ENCODE measurements around the gene KRTAP13-3.

The KRTAP13-3 gene

GRCh38 chr21:30425826-30426225 lies at the start of gene KRTAP13-3:
TSS of gene KRTAP13-3 (minus strand) at chr21:30425926. CDS start at chr21:30425912, 14 bp downstream.
- H3K9me3 ChIP-seq (ENCODE audit: control insufficient read depth in 5 of 5, low read length in 5 of 5), result no peaks in the 10 kb centered on the region
- no peak within 1 kb of the TSS for H3K9ac ChIP-seq (ENCODE audit: low read length in 5 of 5)
- no peak within 1 kb of the TSS for H3K4me3 ChIP-seq (ENCODE audit: low read depth in 1 of 5, low read length in 5 of 5)
- H3K36me3 ChIP-seq (ENCODE audit: control insufficient read depth in 5 of 5, insufficient read depth in 5 of 5, low read length in 5 of 5), result no peaks in the 10 kb centered on the region
- H3K27ac ChIP-seq (ENCODE audit: low read depth, low read length), result no peak within 1 kb of the TSS
- H3K4me1 ChIP-seq (ENCODE audit: control insufficient read depth in 5 of 5, insufficient read depth in 5 of 5, low read length in 5 of 5), result peaks cover 0 to 6% (median 0%) of the 10 kb centered on the region in 5 donors
- H3K27me3 ChIP-seq (ENCODE audit: control insufficient read depth in 5 of 5, insufficient read depth in 4 of 5, low read length in 5 of 5), result no peaks in the 10 kb centered on the region

GRCh38 chr21:30468900-30469714 lies 43.4 kb upstream of the KRTAP13-3 start:
- Histone ChIP-seq H3K36me3 (ENCODE audit: control insufficient read depth in 5 of 5, insufficient read depth in 5 of 5, low read length in 5 of 5) (no peaks in the 10 kb centered on the region), H3K9me3 (ENCODE audit: control insufficient read depth in 5 of 5, low read length in 5 of 5) (no peaks in the 10 kb centered on the region), H3K4me3 (ENCODE audit: low read depth in 1 of 5, low read length in 5 of 5) (no peak overlapping the region), H3K4me1 (ENCODE audit: control insufficient read depth in 5 of 5, insufficient read depth in 5 of 5, low read length in 5 of 5) (no peaks in the 10 kb centered on the region), H3K27me3 (ENCODE audit: control insufficient read depth in 5 of 5, insufficient read depth in 4 of 5, low read length in 5 of 5) (no peaks in the 10 kb centered on the region), H3K27ac (ENCODE audit: low read depth, low read length) (no peak overlapping the region), H3K9ac (ENCODE audit: low read length in 5 of 5) (no peak overlapping the region)

DNA sequence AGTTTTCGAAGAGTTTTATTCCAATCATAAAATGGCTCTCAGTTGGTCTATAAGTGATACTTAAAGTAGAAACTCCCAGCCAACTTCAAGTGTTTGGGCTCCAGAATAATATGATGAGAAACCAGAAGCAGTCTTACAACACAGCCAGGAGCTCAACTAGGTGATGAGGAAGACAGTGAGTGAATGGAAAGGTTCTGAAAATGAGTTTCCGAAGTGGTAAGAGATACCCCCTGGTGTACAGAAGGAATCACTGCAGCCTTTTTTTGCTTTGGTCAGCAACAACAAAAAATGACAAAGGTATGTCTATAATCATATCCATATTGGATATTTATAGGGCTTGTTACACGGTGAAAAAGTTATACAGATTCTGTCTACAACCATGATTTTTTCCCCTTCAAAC lies 38.0 kb upstream of the KRTAP13-3 start:
- no peaks in the 10 kb centered on the region for H3K4me1 ChIP-seq (ENCODE audit: control insufficient read depth in 5 of 5, insufficient read depth in 5 of 5, low read length in 5 of 5)
- H3K27ac ChIP-seq (ENCODE audit: low read depth, low read length), result no peak overlapping the region
- no peak overlapping the region for H3K4me3 ChIP-seq (ENCODE audit: low read depth in 1 of 5, low read length in 5 of 5)
- H3K36me3 ChIP-seq (ENCODE audit: control insufficient read depth in 5 of 5, insufficient read depth in 5 of 5, low read length in 5 of 5), result no peaks in the 10 kb centered on the region
- H3K9ac ChIP-seq (ENCODE audit: low read length in 5 of 5), result no peak overlapping the region
- H3K9me3 ChIP-seq (ENCODE audit: control insufficient read depth in 5 of 5, low read length in 5 of 5), result no peaks in the 10 kb centered on the region
- H3K27me3 ChIP-seq (ENCODE audit: control insufficient read depth in 5 of 5, insufficient read depth in 4 of 5, low read length in 5 of 5), result no peaks in the 10 kb centered on the region

DNA sequence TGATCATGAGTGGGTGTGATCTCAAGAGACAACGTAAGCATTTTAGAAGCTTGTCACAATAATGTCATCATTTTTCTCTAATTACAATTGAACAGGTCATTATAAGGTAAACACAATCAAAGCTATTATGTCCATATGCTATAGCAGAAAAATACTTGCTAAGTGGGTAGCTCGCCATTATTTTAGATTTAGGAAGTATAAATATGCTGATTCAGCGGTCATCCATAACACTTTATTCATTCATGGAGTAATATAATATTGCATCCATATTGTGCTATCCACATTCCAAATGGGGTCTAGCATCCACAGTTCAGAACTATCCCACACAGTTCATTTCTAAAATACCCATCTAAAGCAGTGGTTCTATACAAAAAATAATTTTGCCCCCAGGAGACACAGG lies 22.8 kb upstream of the KRTAP13-3 start:
- Histone ChIP-seq H3K4me3 (ENCODE audit: low read depth in 1 of 5, low read length in 5 of 5) (no peak overlapping the region), H3K27ac (ENCODE audit: low read depth, low read length) (no peak overlapping the region), H3K9me3 (ENCODE audit: control insufficient read depth in 5 of 5, low read length in 5 of 5) (no peaks in the 10 kb centered on the region), H3K9ac (ENCODE audit: low read length in 5 of 5) (no peak overlapping the region), H3K4me1 (ENCODE audit: control insufficient read depth in 5 of 5, insufficient read depth in 5 of 5, low read length in 5 of 5) (no peaks in the 10 kb centered on the region), H3K27me3 (ENCODE audit: control insufficient read depth in 5 of 5, insufficient read depth in 4 of 5, low read length in 5 of 5) (no peaks in the 10 kb centered on the region), H3K36me3 (ENCODE audit: control insufficient read depth in 5 of 5, insufficient read depth in 5 of 5, low read length in 5 of 5) (no peaks in the 10 kb centered on the region)

DNA sequence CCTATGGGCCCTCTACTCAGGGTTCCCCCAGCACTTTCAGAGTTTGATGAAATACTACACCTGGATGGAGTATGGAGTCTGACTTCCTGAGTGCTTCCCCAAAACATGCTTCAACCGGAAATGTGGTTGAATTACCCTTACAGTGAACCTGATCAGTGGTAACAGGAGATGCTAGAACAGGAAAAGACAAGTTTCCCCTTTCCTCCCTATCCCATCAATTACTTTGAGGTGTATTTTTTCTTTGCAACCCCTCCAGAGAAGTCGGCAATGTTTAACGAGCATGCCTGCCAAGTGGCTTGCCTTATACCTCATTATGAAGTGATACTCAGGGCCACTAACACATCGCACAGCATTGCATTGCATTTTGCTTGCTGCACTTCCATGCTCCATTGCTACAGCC lies 21.3 kb upstream of the KRTAP13-3 start:
- H3K27ac ChIP-seq (ENCODE audit: low read depth, low read length), result no peak overlapping the region
- H3K27me3 ChIP-seq (ENCODE audit: control insufficient read depth in 5 of 5, insufficient read depth in 4 of 5, low read length in 5 of 5), result no peaks in the 10 kb centered on the region
- no peak overlapping the region for H3K9ac ChIP-seq (ENCODE audit: low read length in 5 of 5)
- no peaks in the 10 kb centered on the region for H3K36me3 ChIP-seq (ENCODE audit: control insufficient read depth in 5 of 5, insufficient read depth in 5 of 5, low read length in 5 of 5)
- H3K4me3 ChIP-seq (ENCODE audit: low read depth in 1 of 5, low read length in 5 of 5), result no peak overlapping the region
- no peaks in the 10 kb centered on the region for H3K4me1 ChIP-seq (ENCODE audit: control insufficient read depth in 5 of 5, insufficient read depth in 5 of 5, low read length in 5 of 5)
- H3K9me3 ChIP-seq (ENCODE audit: control insufficient read depth in 5 of 5, low read length in 5 of 5), result no peaks in the 10 kb centered on the region

DNA sequence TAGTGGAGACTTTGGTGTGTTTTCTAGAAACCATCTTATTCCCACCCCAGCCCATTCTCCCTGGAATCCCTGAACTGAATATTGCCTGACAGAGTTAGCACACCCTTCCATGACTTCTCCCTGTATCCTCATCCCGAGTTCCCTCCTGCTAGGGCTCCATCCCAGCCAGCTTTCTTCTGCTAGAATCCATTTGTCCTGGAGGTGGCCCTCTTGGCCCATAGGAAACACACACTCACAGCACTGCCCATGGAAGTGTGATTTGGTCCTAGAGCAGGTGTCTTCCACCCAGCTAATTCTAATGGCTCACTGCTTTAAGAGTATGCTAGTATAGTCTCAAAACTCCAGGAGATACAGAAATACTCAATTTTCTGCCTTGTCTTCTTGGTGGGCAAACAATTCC lies 18.5 kb upstream of the KRTAP13-3 start:
- no peak overlapping the region for H3K9ac ChIP-seq (ENCODE audit: low read length in 5 of 5)
- no peaks in the 10 kb centered on the region for H3K27me3 ChIP-seq (ENCODE audit: control insufficient read depth in 5 of 5, insufficient read depth in 4 of 5, low read length in 5 of 5)
- no peaks in the 10 kb centered on the region for H3K36me3 ChIP-seq (ENCODE audit: control insufficient read depth in 5 of 5, insufficient read depth in 5 of 5, low read length in 5 of 5)
- H3K4me1 ChIP-seq (ENCODE audit: control insufficient read depth in 5 of 5, insufficient read depth in 5 of 5, low read length in 5 of 5), result no peaks in the 10 kb centered on the region
- H3K9me3 ChIP-seq (ENCODE audit: control insufficient read depth in 5 of 5, low read length in 5 of 5), result no peaks in the 10 kb centered on the region
- no peak overlapping the region for H3K27ac ChIP-seq (ENCODE audit: low read depth, low read length)
- H3K4me3 ChIP-seq (ENCODE audit: low read depth in 1 of 5, low read length in 5 of 5), result no peak overlapping the region

GRCh38 chr21:30443226-30443625 lies 17.5 kb upstream of the KRTAP13-3 start:
- no peaks in the 10 kb centered on the region for H3K4me1 ChIP-seq (ENCODE audit: control insufficient read depth in 5 of 5, insufficient read depth in 5 of 5, low read length in 5 of 5)
- no peaks in the 10 kb centered on the region for H3K9me3 ChIP-seq (ENCODE audit: control insufficient read depth in 5 of 5, low read length in 5 of 5)
- H3K27ac ChIP-seq (ENCODE audit: low read depth, low read length), result no peak overlapping the region
- H3K27me3 ChIP-seq (ENCODE audit: control insufficient read depth in 5 of 5, insufficient read depth in 4 of 5, low read length in 5 of 5), result no peaks in the 10 kb centered on the region
- H3K4me3 ChIP-seq (ENCODE audit: low read depth in 1 of 5, low read length in 5 of 5), result no peak overlapping the region
- no peaks in the 10 kb centered on the region for H3K36me3 ChIP-seq (ENCODE audit: control insufficient read depth in 5 of 5, insufficient read depth in 5 of 5, low read length in 5 of 5)
- H3K9ac ChIP-seq (ENCODE audit: low read length in 5 of 5), result no peak overlapping the region

DNA sequence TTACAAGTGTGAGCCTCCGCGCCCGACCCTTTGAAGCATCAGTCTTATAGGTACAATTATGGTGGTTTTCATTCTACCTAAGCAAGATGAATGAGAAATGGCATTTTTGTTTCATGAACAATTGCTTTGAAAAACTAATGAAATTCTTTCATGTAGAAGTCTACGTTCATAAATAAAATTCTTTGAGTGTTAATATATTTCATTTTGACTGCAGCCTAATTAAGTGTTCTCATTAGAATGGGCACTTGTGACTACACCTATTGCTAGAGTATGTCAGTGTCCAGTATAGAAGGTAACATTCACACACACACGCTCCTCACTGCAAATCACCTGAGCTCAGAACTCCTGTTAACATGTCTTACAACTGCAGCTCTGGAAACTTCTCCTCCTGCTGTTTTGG lies 14.2 kb upstream of the KRTAP13-3 start, which contains the start of gene KRTAP15-1:
Gene KRTAP15-1, plus strand, starts transcription at position 301 of the 400 bp plus-strand sequence. Its CDS starts 53 bp downstream, at position 354.
- Histone ChIP-seq H3K27me3 (ENCODE audit: control insufficient read depth in 5 of 5, insufficient read depth in 4 of 5, low read length in 5 of 5) (no peaks in the 10 kb centered on the region), H3K36me3 (ENCODE audit: control insufficient read depth in 5 of 5, insufficient read depth in 5 of 5, low read length in 5 of 5) (no peaks in the 10 kb centered on the region), H3K9ac (ENCODE audit: low read length in 5 of 5) (no peak within 1 kb of the TSS), H3K4me3 (ENCODE audit: low read depth in 1 of 5, low read length in 5 of 5) (no peak within 1 kb of the TSS), H3K27ac (ENCODE audit: low read depth, low read length) (no peak within 1 kb of the TSS), H3K9me3 (ENCODE audit: control insufficient read depth in 5 of 5, low read length in 5 of 5) (no peaks in the 10 kb centered on the region), H3K4me1 (ENCODE audit: control insufficient read depth in 5 of 5, insufficient read depth in 5 of 5, low read length in 5 of 5) (no peaks in the 10 kb centered on the region)

DNA sequence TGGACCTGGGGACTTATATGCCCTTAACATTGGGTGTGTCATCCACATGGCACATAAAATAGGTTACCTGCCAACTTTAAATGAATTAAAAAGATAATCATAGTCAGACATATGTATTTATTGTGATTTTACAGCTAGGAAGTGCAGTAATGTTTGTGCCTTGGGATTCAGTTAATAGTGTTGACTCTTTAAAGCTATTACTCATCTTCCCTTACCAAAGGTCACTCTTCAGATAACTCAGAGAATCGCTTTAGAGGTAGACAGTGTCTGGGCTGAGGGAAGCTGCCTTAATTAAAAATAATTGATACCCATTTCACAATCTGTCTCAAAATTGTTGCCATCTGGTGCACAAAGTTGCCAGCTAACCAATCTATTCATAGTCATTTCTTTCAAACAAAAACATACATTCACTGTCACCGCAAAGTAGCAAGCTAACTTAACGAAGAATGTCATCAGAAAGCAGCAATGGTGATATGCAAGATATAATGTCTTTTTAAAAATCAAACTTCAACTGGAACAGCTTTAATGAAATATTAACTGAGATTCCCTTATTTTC lies 11.4 kb upstream of the KRTAP13-3 start:
- no peak overlapping the region for H3K27ac ChIP-seq (ENCODE audit: low read depth, low read length)
- no peaks in the 10 kb centered on the region for H3K9me3 ChIP-seq (ENCODE audit: control insufficient read depth in 5 of 5, low read length in 5 of 5)
- no peak overlapping the region for H3K4me3 ChIP-seq (ENCODE audit: low read depth in 1 of 5, low read length in 5 of 5)
- no peaks in the 10 kb centered on the region for H3K4me1 ChIP-seq (ENCODE audit: control insufficient read depth in 5 of 5, insufficient read depth in 5 of 5, low read length in 5 of 5)
- no peaks in the 10 kb centered on the region for H3K27me3 ChIP-seq (ENCODE audit: control insufficient read depth in 5 of 5, insufficient read depth in 4 of 5, low read length in 5 of 5)
- H3K36me3 ChIP-seq (ENCODE audit: control insufficient read depth in 5 of 5, insufficient read depth in 5 of 5, low read length in 5 of 5), result no peaks in the 10 kb centered on the region
- no peak overlapping the region for H3K9ac ChIP-seq (ENCODE audit: low read length in 5 of 5)

DNA sequence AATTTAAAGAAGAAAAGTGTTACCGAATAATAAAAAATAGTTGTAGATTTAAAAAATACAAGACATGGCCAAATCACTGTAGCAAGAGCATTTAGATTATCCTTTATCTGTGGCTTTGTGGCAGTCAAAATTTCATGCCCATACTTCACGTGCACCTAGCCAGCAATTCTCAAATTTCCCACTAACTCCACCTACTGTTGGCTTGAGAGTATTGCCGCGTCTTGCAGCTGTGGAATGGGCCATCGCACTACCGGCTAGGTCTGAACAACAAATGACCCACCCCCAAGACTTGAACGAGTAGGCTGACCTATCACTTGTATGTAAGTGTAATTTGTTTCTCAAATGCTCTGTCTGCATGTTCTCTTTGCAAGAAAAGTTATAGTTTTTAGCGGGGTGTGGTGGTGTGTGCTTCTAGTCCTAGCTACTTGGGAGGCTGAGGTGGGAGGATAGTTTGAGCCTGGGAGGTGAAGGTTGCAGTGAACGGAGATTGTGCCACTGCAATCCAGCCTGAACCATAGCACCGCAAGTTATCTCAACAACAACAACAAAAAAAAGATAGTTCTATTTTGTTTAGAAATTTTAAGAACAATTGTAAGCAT lies 8.4 kb upstream of the KRTAP13-3 start:
- no peaks in the 10 kb centered on the region for H3K36me3 ChIP-seq (ENCODE audit: control insufficient read depth in 5 of 5, insufficient read depth in 5 of 5, low read length in 5 of 5)
- no peak overlapping the region for H3K4me3 ChIP-seq (ENCODE audit: low read depth in 1 of 5, low read length in 5 of 5)
- no peaks in the 10 kb centered on the region for H3K27me3 ChIP-seq (ENCODE audit: control insufficient read depth in 5 of 5, insufficient read depth in 4 of 5, low read length in 5 of 5)
- no peaks in the 10 kb centered on the region for H3K9me3 ChIP-seq (ENCODE audit: control insufficient read depth in 5 of 5, low read length in 5 of 5)
- no peak overlapping the region for H3K9ac ChIP-seq (ENCODE audit: low read length in 5 of 5)
- H3K4me1 ChIP-seq (ENCODE audit: control insufficient read depth in 5 of 5, insufficient read depth in 5 of 5, low read length in 5 of 5), result peaks cover 0 to 5% (median 0%) of the 10 kb centered on the region in 5 donors
- H3K27ac ChIP-seq (ENCODE audit: low read depth, low read length), result no peak overlapping the region

Data from subcutaneous abdominal adipose tissue (tissue), 5 donors.